Subcutaneous abdominal adipose tissue (tissue), 5 donors: ENCODE results near the gene NOTCH2.
"Not testable (repeated sequence)": the region's sequence is repeated elsewhere in the genome, so short reads cannot be mapped to it uniquely, and the experiment has no call there.

ENCODE experiments used
- H3K27ac ChIP-seq: one replicate; pipeline ENCODE4 v1.7.0; 2013; ENCODE audit warnings: low read depth, mild to moderate bottlenecking, inconsistent platforms, low read length, moderate library complexity
- H3K27me3 ChIP-seq, 5 donors: one replicate each; pipeline ENCODE4 v1.7.0; 2013; ENCODE audit warnings: low read length in 5 of 5, inconsistent platforms in 1 of 5; ENCODE audit not compliant: control insufficient read depth in 5 of 5, insufficient read depth in 4 of 5
- H3K36me3 ChIP-seq, 5 donors: one replicate each; pipeline ENCODE4 v1.7.0; 2013; ENCODE audit warnings: low read length in 5 of 5; ENCODE audit not compliant: control insufficient read depth in 5 of 5, insufficient read depth in 5 of 5
- H3K4me1 ChIP-seq, 5 donors: one replicate each; pipeline ENCODE4 v1.7.0; 2013; ENCODE audit warnings: low read length in 5 of 5, mild to moderate bottlenecking in 3 of 5, moderate library complexity in 1 of 5; ENCODE audit not compliant: control insufficient read depth in 5 of 5, insufficient read depth in 5 of 5
- H3K4me3 ChIP-seq, 5 donors: one replicate each; pipeline ENCODE4 v1.7.0; 2013; ENCODE audit warnings: low read length in 5 of 5, low read depth in 1 of 5
- H3K9ac ChIP-seq, 5 donors: one replicate each; pipeline ENCODE4 v1.7.0; 2013; ENCODE audit warnings: low read length in 5 of 5, mild to moderate bottlenecking in 4 of 5, moderate library complexity in 3 of 5
- H3K9me3 ChIP-seq, 5 donors: one replicate each; pipeline ENCODE4 v1.7.0; 2013; ENCODE audit warnings: low read length in 5 of 5; ENCODE audit not compliant: control insufficient read depth in 5 of 5
- donor health status: healthy.
- donor health status: healthy.
- donor health status: healthy.
- donor health status: healthy.
- donor health status: healthy.

The NOTCH2 gene

GRCh38 chr1:120069067-120069919, at the start of gene NOTCH2:
TSS of gene NOTCH2 (minus strand) at chr1:120069662. CDS start at chr1:120069406, 256 bp downstream.
- not testable (repeated sequence) for H3K9me3 ChIP-seq, H3K27me3 ChIP-seq, H3K36me3 ChIP-seq, H3K4me1 ChIP-seq
- H3K4me3 ChIP-seq: peak within 1 kb of the TSS in 4 of 5 donors; percentile 27 to 56 (median 44)
- peak within 1 kb of the TSS in 2 of 5 donors; percentile 52 to 55 for H3K9ac ChIP-seq
- peak within 1 kb of the TSS; percentile 37 for H3K27ac ChIP-seq

- H3K9me3 ChIP-seq, H3K27me3 ChIP-seq, H3K4me1 ChIP-seq, H3K4me3 ChIP-seq, H3K9ac ChIP-seq, H3K36me3 ChIP-seq, H3K27ac ChIP-seq: not testable (repeated sequence)
Observed at GRCh38 chr1:120117371-120118177, 48.1 kb upstream of the NOTCH2 start.

GRCh38 chr1:120116094-120116493, 46.6 kb upstream of the NOTCH2 start:
- H3K36me3 ChIP-seq, H3K4me3 ChIP-seq, H3K9me3 ChIP-seq, H3K27ac ChIP-seq, H3K9ac ChIP-seq, H3K27me3 ChIP-seq, H3K4me1 ChIP-seq: not testable (repeated sequence)

- not testable (repeated sequence) for H3K9ac ChIP-seq, H3K27me3 ChIP-seq, H3K9me3 ChIP-seq, H3K4me3 ChIP-seq, H3K4me1 ChIP-seq, H3K36me3 ChIP-seq, H3K27ac ChIP-seq
Observed at GRCh38 chr1:120113134-120113533, 43.7 kb upstream of the NOTCH2 start.

GRCh38 chr1:120112212-120112611, 42.8 kb upstream of the NOTCH2 start:
- not testable (repeated sequence) for H3K36me3 ChIP-seq, H3K4me1 ChIP-seq, H3K4me3 ChIP-seq, H3K27ac ChIP-seq, H3K27me3 ChIP-seq, H3K9ac ChIP-seq, H3K9me3 ChIP-seq

- H3K4me3 ChIP-seq, H3K27me3 ChIP-seq, H3K27ac ChIP-seq, H3K4me1 ChIP-seq, H3K36me3 ChIP-seq, H3K9ac ChIP-seq, H3K9me3 ChIP-seq: not testable (repeated sequence)
Observed at GRCh38 chr1:120111771-120112170, 42.3 kb upstream of the NOTCH2 start.

GRCh38 chr1:120111008-120111407, 41.5 kb upstream of the NOTCH2 start:
- not testable (repeated sequence) for H3K27ac ChIP-seq, H3K9me3 ChIP-seq, H3K27me3 ChIP-seq, H3K4me3 ChIP-seq, H3K4me1 ChIP-seq, H3K36me3 ChIP-seq, H3K9ac ChIP-seq

- not testable (repeated sequence) for H3K4me1 ChIP-seq, H3K27ac ChIP-seq, H3K9me3 ChIP-seq, H3K36me3 ChIP-seq, H3K4me3 ChIP-seq, H3K9ac ChIP-seq, H3K27me3 ChIP-seq
Observed at GRCh38 chr1:120109656-120110055, 40.2 kb upstream of the NOTCH2 start.

GRCh38 chr1:120109180-120109579, 39.7 kb upstream of the NOTCH2 start:
- not testable (repeated sequence) for H3K36me3 ChIP-seq, H3K27me3 ChIP-seq, H3K9ac ChIP-seq, H3K4me3 ChIP-seq, H3K9me3 ChIP-seq, H3K27ac ChIP-seq, H3K4me1 ChIP-seq

GRCh38 chr1:120105288-120105687, 35.8 kb upstream of the NOTCH2 start:
- H3K36me3 ChIP-seq, H3K4me1 ChIP-seq, H3K27ac ChIP-seq, H3K9me3 ChIP-seq, H3K9ac ChIP-seq, H3K4me3 ChIP-seq, H3K27me3 ChIP-seq: not testable (repeated sequence)
